Fibroblast of skin of right quadriceps (primary cell): ENCODE measurements around the gene FOXK2.
"Not testable (repeated sequence)": the region's sequence is repeated elsewhere in the genome, so short reads cannot be mapped to it uniquely, and the experiment has no call there.

Source experiments
- DNase-seq: peaks from one replicate; pipeline ENCODE4 v3.0.0-alpha.2; 2013

The FOXK2 gene

GRCh38 chr17:82536512-82537201 is 17.1 kb downstream of the FOXK2 start:
- no peak for DNase-seq

- not testable (repeated sequence) for DNase-seq
These were observed 17.7 kb downstream of the FOXK2 start for GRCh38 chr17:82537228-82537627.

GRCh38 chr17:82539076-82539475 is 19.5 kb downstream of the FOXK2 start:
- DNase-seq, result not testable (repeated sequence)

GRCh38 chr17:82542439-82542838 is 22.9 kb downstream of the FOXK2 start:
- DNase-seq, result no peak

- no peak for DNase-seq
These were observed 25.0 kb downstream of the FOXK2 start for GRCh38 chr17:82544431-82545070.

- DNase-seq, result no peak
These were observed 25.5 kb downstream of the FOXK2 start for GRCh38 chr17:82545071-82545462.

- no peak for DNase-seq
These were observed 28.4 kb downstream of the FOXK2 start for GRCh38 chr17:82547981-82548380.

- no peak for DNase-seq
These were observed 29.3 kb downstream of the FOXK2 start for GRCh38 chr17:82548681-82549303.

GRCh38 chr17:82551779-82552457 is 32.4 kb downstream of the FOXK2 start:
- DNase-seq, result peak; percentile 53

- DNase-seq, result no peak
These were observed 33.0 kb downstream of the FOXK2 start for GRCh38 chr17:82552580-82552979.

GRCh38 chr17:82553210-82553930 is 33.8 kb downstream of the FOXK2 start:
- no peak for DNase-seq

GRCh38 chr17:82557510-82557909 is 38.0 kb downstream of the FOXK2 start:
- DNase-seq, result not testable (repeated sequence)

- DNase-seq, result no peak
These were observed 40.2 kb downstream of the FOXK2 start for GRCh38 chr17:82559566-82560251.

GRCh38 chr17:82560252-82560642 is 40.7 kb downstream of the FOXK2 start:
- no peak for DNase-seq

GRCh38 chr17:82560802-82561428 is 41.4 kb downstream of the FOXK2 start:
- DNase-seq, result no peak

- DNase-seq, result no peak
These were observed 42.0 kb downstream of the FOXK2 start for GRCh38 chr17:82561429-82562035.

- not testable (repeated sequence) for DNase-seq
These were observed 43.2 kb downstream of the FOXK2 start for GRCh38 chr17:82562718-82563220.

- no peak for DNase-seq
These were observed 43.8 kb downstream of the FOXK2 start for GRCh38 chr17:82563318-82563717.

GRCh38 chr17:82563745-82564144 is 44.2 kb downstream of the FOXK2 start:
- not testable (repeated sequence) for DNase-seq

GRCh38 chr17:82564241-82564640 is 44.7 kb downstream of the FOXK2 start:
- no peak for DNase-seq

- DNase-seq, result no peak
These were observed 46.0 kb downstream of the FOXK2 start for GRCh38 chr17:82565551-82565950.
